Left lung (tissue), 10 donors: ENCODE results near the gene ACTG1. TPM values are rescaled to one million over a fixed set of nuclear protein-coding genes. Genes with fewer than 3 reads are reported as not detected.

Experiments
- ATAC-seq: fragments of 200-7000 bp; cut with Tn5 transposase; one replicate; pipeline ENCODE4 v1.9.1; 2020; ENCODE audit warnings: moderate library complexity
- DNase-seq, 4 donors: peaks; one replicate each; pipeline ENCODE4 v3.0.0-alpha.2; 2013 to 2020
- H3K27ac ChIP-seq, 2 donors: fragments of 200-600 bp; sonication (generic) in 1 of 2; one replicate each; pipeline versions ENCODE4 v1.5.0 to v1.8.0; 2020 to 2021
- H3K27me3 ChIP-seq, 2 donors: fragments of 200-600 bp; sonication (generic) in 1 of 2; one replicate each; pipeline versions ENCODE4 v1.5.0 to v1.8.0; 2020 to 2021
- H3K36me3 ChIP-seq, 2 donors: fragments of 200-600 bp; sonication (generic) in 1 of 2; one replicate each; pipeline versions ENCODE4 v1.5.0 to v1.8.0; 2020 to 2021
- H3K4me1 ChIP-seq, 2 donors: fragments of 200-600 bp; one replicate each; pipeline ENCODE4 v1.8.0; 2021
- H3K4me3 ChIP-seq, 2 donors: fragments of 200-600 bp; sonication (generic) in 1 of 2; one replicate each; pipeline versions ENCODE4 v1.5.0 to v1.8.0; 2020 to 2021; ENCODE audit warnings: mild to moderate bottlenecking in 1 of 2
- H3K9me3 ChIP-seq, 2 donors: fragments of 200-600 bp; sonication (generic) in 1 of 2; one replicate each; pipeline versions ENCODE4 v1.5.0 to v1.8.0; 2020 to 2021
- CTCF ChIP-seq, 2 donors: fragments of 200-600 bp; sonication (generic) in 1 of 2; IDR thresholded peaks; one replicate each; pipeline versions ENCODE4 v1.5.0 to v1.8.0; 2021; ENCODE audit warnings: antibody characterized with exemption in 2 of 2
- intact Hi-C, 2 donors: fragments of 100-400 bp; cut with DNase I; formaldehyde crosslinking; loops; one replicate each; pipeline versions ENCODE4 v1.11.2 to v1.14.2; 2022
- polyA plus RNA-seq, 6 donors: library from polyadenylated mRNA; unstranded; fragments of 120-200 nt; gene quantifications; one replicate each; pipeline ENCODE4 v1.2.1, GENCODE V29; 2013; ENCODE audit not compliant: insufficient read length in 6 of 6
- total RNA-seq, 2 donors: library from RNA; stranded (reverse); fragmentation: NEBNext Ultra II Directional; extraction: Animal tissue kit (Norgen Biotek cat#: 25700); gene quantifications; one replicate each; pipeline ENCODE4 v1.2.1, GENCODE V29; 2021
- donor health status: DM: no; HTN: yes; CAD: no.
- donor health status: DM: no; HTN: no; CAD: no.

The ACTG1 gene
- total and polyA plus RNA-seq, 8 donors = 2,385 to 3,414 (median 2,872) TPM

GRCh38 chr17:81492202-81492601 lies 20.4 kb downstream of the ACTG1 start:
- Histone ChIP-seq H3K27me3 (peaks cover 0 to 5% of the 10 kb centered on the region in 2 donors), H3K36me3 (no peaks in the 10 kb centered on the region), H3K4me3 (no peak overlapping the region), H3K27ac (no peak overlapping the region), H3K9me3 (no peaks in the 10 kb centered on the region), H3K4me1 (peaks cover 10 to 16% of the 10 kb centered on the region in 2 donors)
- no peak for ATAC-seq
- DNase-seq = no peak
- TF ChIP-seq CTCF (IDR thresholded peaks at IDR 0.05) = no peak
- intact Hi-C loops = no loop called here

- Histone ChIP-seq H3K4me1 (peaks cover 10 to 20% of the 10 kb centered on the region in 2 donors), H3K4me3 (no peak overlapping the region), H3K27me3 (peaks cover 0 to 5% of the 10 kb centered on the region in 2 donors), H3K36me3 (no peaks in the 10 kb centered on the region), H3K27ac (no peak overlapping the region), H3K9me3 (no peaks in the 10 kb centered on the region)
- no peak for TF ChIP-seq CTCF (IDR thresholded peaks at IDR 0.05)
- intact Hi-C loops = no loop called here
- no peak for ATAC-seq
- DNase-seq = no peak
Observed at GRCh38 chr17:81491761-81492160, 20.8 kb downstream of the ACTG1 start.

GRCh38 chr17:81491181-81491581 lies 21.4 kb downstream of the ACTG1 start:
- intact Hi-C loops = no loop called here

GRCh38 chr17:81489998-81490992 lies 22.3 kb downstream of the ACTG1 start:
- intact Hi-C loops = loop anchor here (10.0 kb wide), 3 partner anchors 85 to 225 kb away; partner anchors contain the start of gene BAHCC1 (in 1 of the 2)

More at GRCh38 chr17:81491181-81491581, 21.4 kb downstream of the ACTG1 start:
- ATAC-seq = no peak
- peaks cover 10 to 22% of the 10 kb centered on the region in 2 donors for H3K4me1 ChIP-seq
- TF ChIP-seq CTCF (IDR thresholded peaks at IDR 0.05) = no peak
- no peak overlapping the region for H3K4me3 ChIP-seq
- peaks cover 0 to 5% of the 10 kb centered on the region in 2 donors for H3K27me3 ChIP-seq
- DNase-seq = no peak
- no peaks in the 10 kb centered on the region for H3K9me3 ChIP-seq
- no peaks in the 10 kb centered on the region for H3K36me3 ChIP-seq
- H3K27ac ChIP-seq = no peak overlapping the region

More at GRCh38 chr17:81489998-81490992, 22.3 kb downstream of the ACTG1 start:
- no peaks in the 10 kb centered on the region for H3K9me3 ChIP-seq
- DNase-seq (no peak), ATAC-seq (no peak)
- no peaks in the 10 kb centered on the region for H3K36me3 ChIP-seq
- peaks cover 10 to 22% of the 10 kb centered on the region in 2 donors for H3K4me1 ChIP-seq
- H3K27me3 ChIP-seq = peaks cover 0 to 5% of the 10 kb centered on the region in 2 donors
- no peak for TF ChIP-seq CTCF (IDR thresholded peaks at IDR 0.05)
- no peak overlapping the region for H3K4me3 ChIP-seq
- H3K27ac ChIP-seq = no peak overlapping the region
